ENCODE measurements around the gene KAZN. TPM values are rescaled to one million over a fixed set of nuclear protein-coding genes. Genes with fewer than 3 reads are reported as not detected.

Gene KAZN
- polyA plus RNA-seq, 1 donor (not counting 4 experiments of a cell fraction or from before 2014, with no cell fraction given): 5.9 TPM

GRCh38 chr1:14649976-14650375 is 51.5 kb downstream of the KAZN start:
- H2AFZ ChIP-seq (ENCODE audit: control insufficient read depth, low read length): no peak overlapping the region
- dilution Hi-C loops (cut with MboI; ENCODE audit: extremely low pct_ligation_motif_present, low sequenced_read_pairs): no loop called here
- no peak for TF ChIP-seq CTCF (optimal IDR thresholded peaks at IDR 0.05 in 1 of 3, IDR thresholded peaks at IDR 0.05 in 1 of 3, conservative IDR thresholded peaks at IDR 0.05 in 1 of 3; ENCODE audit: extremely low read depth in 1 of 3, insufficient read depth in 2 of 3, low read length in 3 of 3)
- no peak for TF ChIP-seq EZH2 (IDR thresholded peaks at IDR 0.05; ENCODE audit: low read length)

GRCh38 chr1:14650951-14651350 is 52.5 kb downstream of the KAZN start:
- no peaks in the 10 kb centered on the region for H3K9me3 ChIP-seq (ENCODE audit: control insufficient read depth, low read depth, low read length)
- FAIRE-seq: no peak
- TF ChIP-seq EZH2 (IDR thresholded peaks at IDR 0.05; ENCODE audit: low read length) (no peak), CTCF (optimal IDR thresholded peaks at IDR 0.05 in 1 of 3, IDR thresholded peaks at IDR 0.05 in 1 of 3, conservative IDR thresholded peaks at IDR 0.05 in 1 of 3; ENCODE audit: extremely low read depth in 1 of 3, insufficient read depth in 2 of 3, low read length in 3 of 3) (no peak)
- no peak for DNase-seq (ENCODE audit: low read depth, low spot score)
- no peaks in the 10 kb centered on the region for H3K36me3 ChIP-seq (ENCODE audit: control insufficient read depth in 2 of 2, extremely low read depth in 1 of 2, insufficient read depth in 2 of 2, low read length in 2 of 2)
- dilution Hi-C loops (cut with MboI; ENCODE audit: extremely low pct_ligation_motif_present, low sequenced_read_pairs): no loop called here
- H3K79me2 ChIP-seq (ENCODE audit: control insufficient read depth, insufficient read depth, low read length): no peaks in the 10 kb centered on the region
- no peak overlapping the region for H2AFZ ChIP-seq (ENCODE audit: control insufficient read depth, low read length)
- H4K20me1 ChIP-seq (ENCODE audit: control insufficient read depth, extremely low read depth, insufficient read depth, low read length): no peaks in the 10 kb centered on the region
- no peak overlapping the region for H3K9ac ChIP-seq (ENCODE audit: control insufficient read depth, extremely low read depth, insufficient read depth, low read length)
- H3K27me3 ChIP-seq (ENCODE audit: control insufficient read depth, extremely low read depth, insufficient read depth, low read length): no peaks in the 10 kb centered on the region
- H3K27ac ChIP-seq (ENCODE audit: control insufficient read depth, insufficient read depth, low read length): no peak overlapping the region
- H3K9me1 ChIP-seq (ENCODE audit: control insufficient read depth, extremely low read depth, insufficient read depth, low read length): no peaks in the 10 kb centered on the region
- no peaks in the 10 kb centered on the region for H3K4me1 ChIP-seq (ENCODE audit: control insufficient read depth, extremely low read depth, insufficient read depth, low read length)
- no peak overlapping the region for H3K4me3 ChIP-seq (ENCODE audit: control insufficient read depth in 2 of 3, extremely low read depth in 1 of 3, insufficient read depth in 2 of 3, low read depth in 1 of 3, low read length in 3 of 3)
- no peak overlapping the region for H3K4me2 ChIP-seq (ENCODE audit: control insufficient read depth, extremely low read depth, insufficient read depth, low read depth, low read length)

More at GRCh38 chr1:14649976-14650375, 51.5 kb downstream of the KAZN start:
- Histone ChIP-seq H4K20me1 (ENCODE audit: control insufficient read depth, extremely low read depth, insufficient read depth, low read length) (no peaks in the 10 kb centered on the region), H3K36me3 (ENCODE audit: control insufficient read depth in 2 of 2, extremely low read depth in 1 of 2, insufficient read depth in 2 of 2, low read length in 2 of 2) (no peaks in the 10 kb centered on the region), H3K27ac (ENCODE audit: control insufficient read depth, insufficient read depth, low read length) (no peak overlapping the region), H3K79me2 (ENCODE audit: control insufficient read depth, insufficient read depth, low read length) (no peaks in the 10 kb centered on the region), H3K9ac (ENCODE audit: control insufficient read depth, extremely low read depth, insufficient read depth, low read length) (no peak overlapping the region), H3K9me1 (ENCODE audit: control insufficient read depth, extremely low read depth, insufficient read depth, low read length) (no peaks in the 10 kb centered on the region), H3K4me2 (ENCODE audit: control insufficient read depth, extremely low read depth, insufficient read depth, low read depth, low read length) (no peak overlapping the region), H3K27me3 (ENCODE audit: control insufficient read depth, extremely low read depth, insufficient read depth, low read length) (no peaks in the 10 kb centered on the region), H3K4me1 (ENCODE audit: control insufficient read depth, extremely low read depth, insufficient read depth, low read length) (no peaks in the 10 kb centered on the region), H3K4me3 (ENCODE audit: control insufficient read depth in 2 of 3, extremely low read depth in 1 of 3, insufficient read depth in 2 of 3, low read depth in 1 of 3, low read length in 3 of 3) (no peak overlapping the region), H3K9me3 (ENCODE audit: control insufficient read depth, low read depth, low read length) (no peaks in the 10 kb centered on the region)
- FAIRE-seq (no peak), DNase-seq (ENCODE audit: low read depth, low spot score) (no peak)
